Suprapubic skin (tissue), 4 donors: ENCODE data around the gene LRRFIP1. TPM values are rescaled to one million over a fixed set of nuclear protein-coding genes. Genes with fewer than 3 reads are reported as not detected.

Experiments
- DNase-seq, 2 donors: peaks; one replicate each; pipeline ENCODE4 v3.0.0-alpha.2; 2019; ENCODE audit warnings: low spot score in 2 of 2
- H3K27ac ChIP-seq: fragments of 200-600 bp; sonication (generic); one replicate; pipeline ENCODE4 v1.5.1; 2019
- H3K27me3 ChIP-seq: fragments of 200-600 bp; sonication (generic); one replicate; pipeline ENCODE4 v1.5.1; 2019
- H3K36me3 ChIP-seq: fragments of 200-600 bp; sonication (generic); one replicate; pipeline ENCODE4 v1.5.1; 2019
- H3K4me1 ChIP-seq: fragments of 200-600 bp; sonication (generic); one replicate; pipeline ENCODE4 v1.5.1; 2019
- H3K4me3 ChIP-seq: fragments of 200-600 bp; sonication (generic); one replicate; pipeline ENCODE4 v1.5.1; 2019; ENCODE audit warnings: mild to moderate bottlenecking
- H3K9me3 ChIP-seq: fragments of 200-600 bp; sonication (generic); one replicate; pipeline ENCODE4 v1.5.1; 2019
- EP300 ChIP-seq: sonication (generic); formaldehyde crosslinking; IDR thresholded peaks from one replicate; pipeline ENCODE4 v1.6.1; 2017; ENCODE audit warnings: antibody characterized with exemption
- POLR2A ChIP-seq, 2 donors: fragments of 450-650 bp; IDR thresholded peaks; one replicate each; pipeline ENCODE4 v1.6.1; 2017; ENCODE audit warnings: antibody characterized with exemption in 2 of 2, mild to moderate bottlenecking in 2 of 2, moderate library complexity in 2 of 2
- POLR2AphosphoS5 ChIP-seq, 3 donors: sonication (generic); formaldehyde crosslinking; IDR thresholded peaks; one replicate each; pipeline ENCODE4 v1.6.1; 2017; ENCODE audit warnings: antibody characterized with exemption in 3 of 3
- WGBS: methylation state at CpG from one replicate; pipeline ENCODE4 v1.1.5; 2018; 5-methylcytosine and 5-hydroxymethylcytosine counted together
- total RNA-seq, 4 donors: library from RNA; depleted of rRNA; stranded (reverse); fragments of >200 nt; gene quantifications; one replicate each; pipeline ENCODE4 v1.1.0, GENCODE V29; 2016
- TF ChIP-seq, protein P1 (sequence below), 2 donors: fragments of 200-600 bp in 1 of 2; fragments of 450-650 bp in 1 of 2; sonication (generic) in 1 of 2; IDR thresholded peaks; one replicate each; pipeline ENCODE4 v1.5.1; 2016 to 2019; ENCODE audit warnings: antibody characterized with exemption in 2 of 2, mild to moderate bottlenecking in 1 of 2, moderate library complexity in 1 of 2

Gene LRRFIP1
- total RNA-seq, 4 donors from 2014 or later = 100 to 150 (median 109) TPM

DNA sequence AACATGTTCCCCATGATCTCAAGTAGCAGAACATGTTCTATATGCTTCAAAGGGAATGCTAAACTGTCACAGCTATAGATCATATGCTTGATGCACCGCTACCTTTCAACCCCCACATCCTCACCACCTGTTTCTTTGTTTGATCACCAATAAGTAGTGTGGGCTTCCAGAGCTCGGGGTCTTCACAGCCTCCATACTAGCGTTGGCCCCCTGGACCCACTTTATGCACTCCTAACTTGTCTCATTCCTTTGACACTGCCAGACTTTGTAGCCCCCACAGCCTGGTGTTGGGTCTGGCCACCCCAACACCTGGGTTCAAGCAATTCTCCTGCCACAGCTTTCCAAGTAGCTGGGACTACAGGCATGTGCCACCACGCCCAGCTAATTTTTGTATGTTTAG lies 159.5 kb downstream of the LRRFIP1 start:
- H3K4me3 ChIP-seq = no peak overlapping the region
- no peaks in the 10 kb centered on the region for H3K4me1 ChIP-seq
- H3K9me3 ChIP-seq = peaks cover 9% of the 10 kb centered on the region
- H3K27me3 ChIP-seq = no peaks in the 10 kb centered on the region
- no peak for TF ChIP-seq POLR2AphosphoS5 (IDR thresholded peaks at IDR 0.05)
- TF ChIP-seq, protein P1, sequence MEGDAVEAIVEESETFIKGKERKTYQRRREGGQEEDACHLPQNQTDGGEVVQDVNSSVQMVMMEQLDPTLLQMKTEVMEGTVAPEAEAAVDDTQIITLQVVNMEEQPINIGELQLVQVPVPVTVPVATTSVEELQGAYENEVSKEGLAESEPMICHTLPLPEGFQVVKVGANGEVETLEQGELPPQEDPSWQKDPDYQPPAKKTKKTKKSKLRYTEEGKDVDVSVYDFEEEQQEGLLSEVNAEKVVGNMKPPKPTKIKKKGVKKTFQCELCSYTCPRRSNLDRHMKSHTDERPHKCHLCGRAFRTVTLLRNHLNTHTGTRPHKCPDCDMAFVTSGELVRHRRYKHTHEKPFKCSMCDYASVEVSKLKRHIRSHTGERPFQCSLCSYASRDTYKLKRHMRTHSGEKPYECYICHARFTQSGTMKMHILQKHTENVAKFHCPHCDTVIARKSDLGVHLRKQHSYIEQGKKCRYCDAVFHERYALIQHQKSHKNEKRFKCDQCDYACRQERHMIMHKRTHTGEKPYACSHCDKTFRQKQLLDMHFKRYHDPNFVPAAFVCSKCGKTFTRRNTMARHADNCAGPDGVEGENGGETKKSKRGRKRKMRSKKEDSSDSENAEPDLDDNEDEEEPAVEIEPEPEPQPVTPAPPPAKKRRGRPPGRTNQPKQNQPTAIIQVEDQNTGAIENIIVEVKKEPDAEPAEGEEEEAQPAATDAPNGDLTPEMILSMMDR (IDR thresholded peaks at IDR 0.05) = no peak
- no peak for TF ChIP-seq EP300
- no peak for TF ChIP-seq POLR2A (IDR thresholded peaks at IDR 0.05)
- H3K27ac ChIP-seq = no peak overlapping the region
- no peak for DNase-seq
- peaks cover 14% of the 10 kb centered on the region for H3K36me3 ChIP-seq
- 91% methylated on average over 4 of the region's 4 CpGs for WGBS

DNA sequence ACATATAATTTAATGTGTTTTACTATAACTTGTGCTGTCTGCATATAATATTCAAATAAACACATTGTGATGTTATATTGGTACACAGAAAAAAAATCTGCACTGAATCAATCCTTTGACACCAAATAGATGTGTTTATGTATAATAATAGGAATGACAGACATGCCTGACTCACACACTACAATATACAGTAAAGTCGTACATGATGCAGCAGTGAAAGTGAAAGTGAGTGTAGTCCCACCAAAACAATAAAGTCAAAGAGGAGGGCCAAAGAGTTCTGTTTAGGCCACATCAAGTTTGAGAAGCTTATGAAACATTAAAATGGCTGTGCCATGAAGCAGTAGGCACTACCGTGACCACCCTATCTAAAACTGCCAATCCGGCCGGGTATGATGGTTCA lies 163.0 kb downstream of the LRRFIP1 start:
- TF ChIP-seq POLR2A (IDR thresholded peaks at IDR 0.05) (no peak), POLR2AphosphoS5 (IDR thresholded peaks at IDR 0.05) (no peak), EP300 (no peak)
- TF ChIP-seq, protein P1 (IDR thresholded peaks at IDR 0.05) = no peak
- WGBS = 75% methylated on average over 4 of the region's 4 CpGs
- H3K4me1 ChIP-seq = no peaks in the 10 kb centered on the region

DNA sequence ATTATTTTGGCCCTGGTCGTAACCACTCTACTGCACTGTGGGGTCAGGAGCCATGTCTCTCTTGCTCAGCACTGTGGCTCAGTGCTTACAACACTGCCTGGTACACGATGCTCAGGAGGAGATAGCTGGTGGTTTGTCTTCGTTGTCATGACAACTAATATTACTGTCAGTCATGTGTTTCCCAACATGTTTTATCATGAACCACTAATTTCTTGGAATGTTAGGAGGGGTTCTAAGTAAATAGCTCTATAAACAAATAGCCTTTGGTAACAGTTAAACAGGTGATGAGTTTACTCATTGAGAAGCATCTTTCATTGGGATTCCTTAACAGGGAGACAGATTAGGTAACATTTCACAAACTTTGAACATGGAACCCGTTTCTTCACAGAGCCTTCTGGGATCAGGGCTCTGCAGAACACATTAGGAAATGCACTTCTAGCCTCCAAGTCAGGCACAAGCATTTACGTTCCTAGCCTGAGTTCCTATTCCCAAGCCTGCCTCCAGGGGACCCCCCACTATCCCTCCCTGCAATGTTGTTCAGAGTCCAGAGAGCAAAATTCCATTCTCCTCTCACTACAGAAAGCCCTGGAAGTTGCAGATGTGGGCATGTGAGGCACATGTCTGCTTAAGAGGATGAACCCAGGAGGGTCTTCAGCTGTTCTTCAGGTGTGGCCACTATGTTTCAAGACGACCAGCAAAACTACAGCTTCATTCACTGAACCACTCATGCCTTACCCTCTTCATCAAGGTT lies 164.8 kb downstream of the LRRFIP1 start:
- Histone ChIP-seq H3K9me3 (peaks cover 1% of the 10 kb centered on the region), H3K4me3 (no peak overlapping the region), H3K27me3 (no peaks in the 10 kb centered on the region), H3K4me1 (no peaks in the 10 kb centered on the region), H3K36me3 (peaks cover 2% of the 10 kb centered on the region), H3K27ac (no peak overlapping the region)
- no peak for DNase-seq
- 68% methylated on average over 6 of the region's 6 CpGs for WGBS
- TF ChIP-seq POLR2AphosphoS5 (IDR thresholded peaks at IDR 0.05) (no peak), EP300 (no peak), POLR2A (IDR thresholded peaks at IDR 0.05) (no peak)
- TF ChIP-seq, protein P1 (IDR thresholded peaks at IDR 0.05) = no peak

More for the DNA sequence above, 163.0 kb downstream of the LRRFIP1 start:
- no peak for DNase-seq
- Histone ChIP-seq H3K4me3 (no peak overlapping the region), H3K36me3 (peaks cover 8% of the 10 kb centered on the region), H3K27me3 (no peaks in the 10 kb centered on the region), H3K27ac (no peak overlapping the region), H3K9me3 (peaks cover 9% of the 10 kb centered on the region)

DNA sequence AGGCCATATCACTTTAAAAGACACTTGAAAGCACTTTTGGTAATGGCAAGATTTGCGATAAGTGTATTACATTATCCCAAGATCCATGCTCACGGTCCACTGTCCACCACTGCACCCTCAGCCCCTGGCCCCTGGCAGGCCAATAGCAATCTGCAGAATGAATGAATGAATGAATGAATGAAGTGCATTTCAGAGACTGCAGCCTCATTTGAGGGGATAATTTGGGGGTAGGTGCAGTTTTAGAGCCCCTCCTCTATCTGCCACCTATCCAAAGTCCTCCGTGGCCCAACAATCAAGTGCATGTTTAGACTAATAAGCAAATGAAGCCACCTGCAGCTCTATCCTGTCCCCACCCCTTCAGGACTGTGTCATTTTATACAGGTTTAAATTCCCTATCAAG lies 169.9 kb downstream of the LRRFIP1 start:
- Histone ChIP-seq H3K27ac (no peak overlapping the region), H3K4me1 (no peaks in the 10 kb centered on the region), H3K27me3 (no peaks in the 10 kb centered on the region), H3K36me3 (no peaks in the 10 kb centered on the region), H3K4me3 (no peak overlapping the region), H3K9me3 (peaks cover 3% of the 10 kb centered on the region)
- DNase-seq = no peak
- TF ChIP-seq POLR2AphosphoS5 (IDR thresholded peaks at IDR 0.05) (no peak), POLR2A (IDR thresholded peaks at IDR 0.05) (no peak), EP300 (no peak)
- TF ChIP-seq, protein P1 (IDR thresholded peaks at IDR 0.05) = no peak
- 91% methylated on average over 3 of the region's 3 CpGs for WGBS

DNA sequence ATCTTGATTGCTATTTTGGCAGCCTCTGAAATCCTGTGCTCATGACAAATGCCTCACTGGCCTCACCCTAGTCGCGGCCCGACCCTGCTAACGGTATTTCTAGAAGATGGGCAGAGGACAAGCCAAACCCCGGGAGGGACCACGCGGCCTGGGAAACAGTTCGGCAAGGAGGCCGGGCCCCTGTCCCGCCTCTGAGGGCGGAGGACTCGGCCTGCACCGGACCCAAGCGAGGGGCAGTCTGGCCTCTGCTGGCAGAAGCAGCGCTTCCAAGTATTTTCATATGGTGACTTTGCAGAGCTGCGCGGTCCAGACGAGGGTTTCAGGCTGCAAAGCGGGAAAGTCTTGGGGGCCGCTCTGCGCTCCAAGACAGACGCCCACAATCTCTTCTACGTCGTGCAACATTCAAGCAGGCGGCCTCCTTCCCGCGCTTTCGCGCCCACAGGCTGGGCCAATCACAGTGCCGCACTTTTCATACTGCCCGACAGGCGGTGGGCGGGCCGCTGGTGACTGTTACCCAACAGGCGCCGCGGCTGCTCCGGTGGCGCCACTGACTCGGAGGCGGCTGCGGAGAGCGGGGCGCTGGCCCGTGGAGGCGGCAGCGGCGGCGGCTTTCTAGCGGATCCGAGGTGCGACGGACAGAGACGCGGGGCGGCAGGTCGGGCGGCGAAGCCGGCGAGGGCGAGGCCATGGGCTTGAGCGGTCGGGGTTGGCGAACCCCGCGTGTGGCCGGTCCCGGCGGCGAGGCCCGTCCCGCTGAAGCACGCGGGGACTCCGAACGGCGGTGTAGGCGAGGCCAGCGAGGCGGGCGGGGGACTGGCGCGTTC lies 171.1 kb downstream of the LRRFIP1 start, which contains the start of gene RBM44:
RBM44 (plus strand) TSS at position 544 of the 824 bp plus-strand sequence. CDS start 14,831 bp downstream, outside the sequence.
- no peak for DNase-seq
- no peaks in the 10 kb centered on the region for H3K27me3 ChIP-seq
- H3K36me3 ChIP-seq = no peaks in the 10 kb centered on the region
- H3K27ac ChIP-seq = no peak within 1 kb of the TSS
- H3K9me3 ChIP-seq = peaks cover 3% of the 10 kb centered on the region
- TF ChIP-seq EP300 (no peak), POLR2AphosphoS5 (IDR thresholded peaks at IDR 0.05) (no peak), POLR2A (IDR thresholded peaks at IDR 0.05) (no peak)
- TF ChIP-seq, protein P1 (IDR thresholded peaks at IDR 0.05) = no peak
- no peaks in the 10 kb centered on the region for H3K4me1 ChIP-seq
- WGBS = 83% methylated on average over 80 of the region's 84 CpGs
- no peak within 1 kb of the TSS for H3K4me3 ChIP-seq
